ENCODE results near the gene SRL.

The SRL gene

DNA sequence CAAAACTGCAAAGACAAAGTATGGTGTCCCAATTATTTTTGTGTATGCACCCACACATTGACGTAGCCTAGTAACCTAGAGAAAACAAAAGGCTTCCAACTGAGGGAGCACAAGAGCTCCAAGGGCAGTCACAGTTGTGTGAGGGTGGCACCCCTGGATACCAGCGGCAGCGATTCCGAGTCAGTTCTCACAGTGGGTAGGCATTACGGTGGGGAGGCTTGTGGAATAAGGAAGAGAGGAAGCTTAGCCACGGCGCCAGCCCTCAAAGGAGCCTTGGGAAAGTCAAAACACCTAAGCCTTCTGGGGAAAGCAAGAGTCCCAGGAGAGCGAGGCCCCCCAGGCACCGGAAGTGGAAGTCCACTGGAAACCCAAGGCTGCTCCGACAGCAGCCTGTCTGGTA lies 94.6 kb downstream of the SRL start:
- no peak for TF ChIP-seq PATZ1 (CRISPR knock-in tag; IDR thresholded peaks at IDR 0.05; ENCODE audit: borderline replicate concordance)
- TF ChIP-seq ZFP3 (CRISPR knock-in tag; IDR thresholded peaks at IDR 0.05), result no peak
- no peak for TF ChIP-seq ZNF565 (CRISPR knock-in tag; conservative IDR thresholded peaks at IDR 0.05; ENCODE audit: low read depth)
- no peak for TF ChIP-seq ZFP30 (CRISPR knock-in tag; IDR thresholded peaks at IDR 0.05)
- TF ChIP-seq GLIS3 (CRISPR knock-in tag; IDR thresholded peaks at IDR 0.05), result no peak
- TF ChIP-seq OSR1 (CRISPR knock-in tag; IDR thresholded peaks at IDR 0.05), result no peak
- no peak for TF ChIP-seq ZNF8 (CRISPR knock-in tag; IDR thresholded peaks at IDR 0.05)
- TF ChIP-seq, protein P1, sequence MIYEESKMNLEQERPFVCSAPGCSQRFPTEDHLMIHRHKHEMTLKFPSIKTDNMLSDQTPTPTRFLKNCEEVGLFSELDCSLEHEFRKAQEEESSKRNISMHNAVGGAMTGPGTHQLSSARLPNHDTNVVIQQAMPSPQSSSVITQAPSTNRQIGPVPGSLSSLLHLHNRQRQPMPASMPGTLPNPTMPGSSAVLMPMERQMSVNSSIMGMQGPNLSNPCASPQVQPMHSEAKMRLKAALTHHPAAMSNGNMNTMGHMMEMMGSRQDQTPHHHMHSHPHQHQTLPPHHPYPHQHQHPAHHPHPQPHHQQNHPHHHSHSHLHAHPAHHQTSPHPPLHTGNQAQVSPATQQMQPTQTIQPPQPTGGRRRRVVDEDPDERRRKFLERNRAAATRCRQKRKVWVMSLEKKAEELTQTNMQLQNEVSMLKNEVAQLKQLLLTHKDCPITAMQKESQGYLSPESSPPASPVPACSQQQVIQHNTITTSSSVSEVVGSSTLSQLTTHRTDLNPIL (CRISPR knock-in tag; IDR thresholded peaks at IDR 0.05; ENCODE audit: low read depth), result no peak
- no peak for TF ChIP-seq PPARA (CRISPR knock-in tag; IDR thresholded peaks at IDR 0.05; ENCODE audit: borderline replicate concordance)
- no peak for TF ChIP-seq TSHZ2 (CRISPR knock-in tag; IDR thresholded peaks at IDR 0.05)
- no peak for TF ChIP-seq POU6F1 (CRISPR knock-in tag; IDR thresholded peaks at IDR 0.05; ENCODE audit: borderline replicate concordance, low read depth)
- no peak for TF ChIP-seq RARB (CRISPR knock-in tag; IDR thresholded peaks at IDR 0.05)
- TF ChIP-seq CSDC2 (CRISPR knock-in tag; IDR thresholded peaks at IDR 0.05), result no peak
- TF ChIP-seq BACH2 (CRISPR knock-in tag; IDR thresholded peaks at IDR 0.05; ENCODE audit: borderline replicate concordance), result no peak
- TF ChIP-seq ESRRG (CRISPR knock-in tag; IDR thresholded peaks at IDR 0.05), result no peak
- no peak for TF ChIP-seq SNAI2 (CRISPR knock-in tag; IDR thresholded peaks at IDR 0.05)
- no peak for TF ChIP-seq TOX (CRISPR knock-in tag; IDR thresholded peaks at IDR 0.05; ENCODE audit: borderline replicate concordance)
- TF ChIP-seq ISL1 (CRISPR knock-in tag; IDR thresholded peaks at IDR 0.05), result no peak
- no peak for TF ChIP-seq ZC3H10 (CRISPR knock-in tag; IDR thresholded peaks at IDR 0.05)
- no peak for ATAC-seq

- TF ChIP-seq PPARA (CRISPR knock-in tag; IDR thresholded peaks at IDR 0.05; ENCODE audit: borderline replicate concordance) (no peak), POU6F1 (CRISPR knock-in tag; IDR thresholded peaks at IDR 0.05; ENCODE audit: borderline replicate concordance, low read depth) (no peak), PATZ1 (CRISPR knock-in tag; IDR thresholded peaks at IDR 0.05; ENCODE audit: borderline replicate concordance) (no peak), BACH2 (CRISPR knock-in tag; IDR thresholded peaks at IDR 0.05; ENCODE audit: borderline replicate concordance) (no peak), OSR1 (CRISPR knock-in tag; IDR thresholded peaks at IDR 0.05) (no peak), ARNTL (CRISPR knock-in tag; IDR thresholded peaks at IDR 0.05; ENCODE audit: borderline replicate concordance, low read depth) (no peak), GLIS3 (CRISPR knock-in tag; IDR thresholded peaks at IDR 0.05) (no peak), ZNF8 (CRISPR knock-in tag; IDR thresholded peaks at IDR 0.05) (no peak), ZNF70 (CRISPR knock-in tag; IDR thresholded peaks at IDR 0.05) (no peak), ZFP3 (CRISPR knock-in tag; IDR thresholded peaks at IDR 0.05) (no peak), ZNF565 (CRISPR knock-in tag; conservative IDR thresholded peaks at IDR 0.05; ENCODE audit: low read depth) (no peak), CSRNP3 (CRISPR knock-in tag; IDR thresholded peaks at IDR 0.05) (no peak), ESRRG (CRISPR knock-in tag; IDR thresholded peaks at IDR 0.05) (no peak), TCF4 (CRISPR knock-in tag; IDR thresholded peaks at IDR 0.05; ENCODE audit: borderline replicate concordance) (no peak), CSDC2 (CRISPR knock-in tag; IDR thresholded peaks at IDR 0.05) (no peak)
Measured at GRCh38 chr16:4142268-4142667, 99.6 kb downstream of the SRL start.

More at GRCh38 chr16:4142268-4142667, 99.6 kb downstream of the SRL start:
- no peak for ATAC-seq

Measured in SK-N-SH treated with all-trans-retinoic acid at 6 μM for 48 hours (cell line).